Left renal pelvis (tissue), 4 donors: ENCODE measurements around the gene FOXC2. TPM values are rescaled to one million over a fixed set of nuclear protein-coding genes. Genes with fewer than 3 reads are reported as not detected.
A peak's percentile ranks its signal among the peaks of the same experiment; 100 is the strongest.

Experiments
- DNase-seq, 4 donors: peaks; one replicate each; pipeline ENCODE4 v3.0.0-alpha.2; 2013; ENCODE audit warnings: low read depth in 4 of 4, low spot score in 3 of 4
- polyA plus RNA-seq, 4 donors: library from polyadenylated mRNA; unstranded; fragments of 120-200 nt; gene quantifications; one replicate each; pipeline ENCODE4 v1.2.1, GENCODE V29; 2013; ENCODE audit not compliant: insufficient read length in 4 of 4

Gene FOXC2
- polyA plus RNA-seq, 4 donors: 38.7 to 56.4 (median 50.9) TPM

GRCh38 chr16:86609115-86609514 lies 42.5 kb downstream of the FOXC2 start:
- DNase-seq: no peak

- no peak for DNase-seq
These were observed 43.0 kb downstream of the FOXC2 start for GRCh38 chr16:86609661-86610060.

GRCh38 chr16:86610779-86611524 lies 44.3 kb downstream of the FOXC2 start:
- DNase-seq: no peak

- peak; percentile 56 to 71 (median 67) for DNase-seq
These were observed 44.9 kb downstream of the FOXC2 start for GRCh38 chr16:86611525-86611855.

GRCh38 chr16:86611941-86612340 lies 45.3 kb downstream of the FOXC2 start:
- DNase-seq: no peak

GRCh38 chr16:86614699-86615098 lies 48.1 kb downstream of the FOXC2 start:
- no peak for DNase-seq

GRCh38 chr16:86616906-86617305 lies 50.3 kb downstream of the FOXC2 start:
- no peak for DNase-seq

GRCh38 chr16:86618431-86619238 lies 52.0 kb downstream of the FOXC2 start:
- no peak for DNase-seq

Other genes with a start within 250 kb of the FOXC2 start
- gene FOXF1, start 56.3 kb upstream of the FOXC2 start, polyA plus RNA-seq: under 1 TPM; 0.05 to 0.50 (median 0.23) TPM
- 10 to 100 TPM; 20.7 to 30.9 (median 24.8) TPM for gene MTHFSD, start 11.6 kb upstream of the FOXC2 start, polyA plus RNA-seq
- gene FOXL1, start 11.7 kb downstream of the FOXC2 start, polyA plus RNA-seq: 10 to 100 TPM in 3 of 4 donors, 1 to 10 TPM in 1; 8.5 to 22.3 (median 15.0) TPM